HG03354 (cell line): Measurements from ENCODE around the gene VEGFC.

Experiments used
- ATAC-seq: cut with Tn5 transposase; IDR thresholded peaks from one replicate; pipeline ENCODE4 v1.9.1; 2021; ENCODE audit warnings: mild to moderate bottlenecking; ENCODE audit not compliant: unreplicated experiment, poor library complexity, severe bottlenecking

VEGFC gene

DNA sequence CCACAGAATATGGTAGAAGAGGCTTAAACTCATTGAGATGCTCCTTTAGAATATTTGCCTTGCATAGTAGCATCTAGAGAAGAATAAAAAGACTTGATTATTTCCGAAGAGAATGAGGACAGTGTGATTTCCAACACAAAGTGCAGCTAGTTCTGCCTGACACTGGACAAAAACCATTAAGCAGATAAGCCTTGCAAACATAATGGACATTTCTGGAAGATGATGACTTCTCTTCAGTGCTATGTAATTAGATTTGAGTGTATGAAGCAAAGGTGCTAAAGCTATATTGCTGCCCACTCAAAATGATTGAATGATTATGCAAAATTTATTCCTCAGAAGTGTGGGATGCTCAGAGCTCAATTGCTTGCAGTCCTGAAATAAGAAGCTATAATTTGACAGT is 156.4 kb downstream of the VEGFC start:
- no peak for ATAC-seq

DNA sequence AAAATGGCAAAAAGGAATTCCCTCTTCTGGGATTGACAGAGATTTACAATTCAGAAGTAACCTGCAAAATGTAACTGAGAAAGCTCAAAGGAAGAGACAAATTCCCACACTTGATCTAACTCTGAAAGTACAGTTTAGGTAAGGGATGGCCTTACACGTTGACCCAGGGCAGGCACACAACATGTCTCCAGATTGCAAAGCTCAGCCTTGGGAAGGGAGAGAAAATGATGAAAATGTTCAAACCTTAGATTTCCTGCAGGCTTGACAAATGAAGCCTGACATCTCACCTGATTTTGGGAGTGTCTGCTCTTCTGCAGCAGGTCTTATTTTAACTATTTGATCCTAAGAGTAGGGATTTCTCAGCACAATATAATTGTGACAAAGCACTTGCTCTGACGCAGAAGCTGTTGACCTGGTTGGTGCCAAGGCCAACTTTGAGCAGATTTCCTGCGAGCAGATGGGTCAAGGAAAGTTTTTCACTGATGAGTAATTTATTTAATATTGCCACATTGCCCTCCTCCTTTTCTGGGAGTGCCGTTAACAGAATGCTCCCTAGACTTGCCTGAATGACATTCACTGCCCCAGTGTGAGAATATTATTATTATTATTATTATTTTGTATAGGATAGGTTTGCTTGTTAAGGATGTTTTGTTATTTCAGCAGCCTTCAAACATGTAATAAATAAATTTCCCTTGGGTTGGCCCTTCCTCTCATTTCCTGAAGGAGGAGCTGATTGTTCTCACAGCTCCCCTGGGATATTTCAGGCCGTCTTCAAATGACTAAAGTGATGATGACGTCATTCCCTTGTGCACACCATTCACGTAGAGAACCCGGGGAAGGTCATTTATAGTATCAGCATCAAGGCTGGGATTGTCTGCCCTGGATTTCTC is 157.1 kb downstream of the VEGFC start:
- no peak for ATAC-seq
